Endothelial cell of umbilical vein (primary cell): Measurements from ENCODE around the gene OR9A2.

Source experiments
- CTCF ChIP-seq, 2 donors: IDR thresholded peaks; 1 replicate in 1 of 2; 2 replicates in 1 of 2; pipeline ENCODE4 v1.5.1; 2011; ENCODE audit warnings: low read length in 2 of 2, mild to moderate bottlenecking in 2 of 2, moderate library complexity in 2 of 2, control low read depth in 1 of 2, inconsistent platforms in 1 of 2, low read depth in 1 of 2; ENCODE audit not compliant: insufficient read depth in 1 of 2; ENCODE audit errors: extremely low read depth in 1 of 2
- EZH2 ChIP-seq: IDR thresholded peaks from 2 replicates; pipeline ENCODE4 v1.6.1; 2012; ENCODE audit warnings: borderline replicate concordance, low read depth, mild to moderate bottlenecking, moderate library complexity, low read length, inconsistent platforms; ENCODE audit not compliant: severe bottlenecking
- POLR2A ChIP-seq: IDR thresholded peaks from 2 replicates; pipeline ENCODE4 v1.6.1; 2012; ENCODE audit warnings: low read depth, mild to moderate bottlenecking, control low read depth, low read length
- POLR2AphosphoS5 ChIP-seq: IDR thresholded peaks from 2 replicates; pipeline ENCODE4 v1.6.1; 2012; ENCODE audit warnings: low read depth, mild to moderate bottlenecking, control low read depth, low read length, moderate library complexity; ENCODE audit not compliant: insufficient read depth

DNA sequence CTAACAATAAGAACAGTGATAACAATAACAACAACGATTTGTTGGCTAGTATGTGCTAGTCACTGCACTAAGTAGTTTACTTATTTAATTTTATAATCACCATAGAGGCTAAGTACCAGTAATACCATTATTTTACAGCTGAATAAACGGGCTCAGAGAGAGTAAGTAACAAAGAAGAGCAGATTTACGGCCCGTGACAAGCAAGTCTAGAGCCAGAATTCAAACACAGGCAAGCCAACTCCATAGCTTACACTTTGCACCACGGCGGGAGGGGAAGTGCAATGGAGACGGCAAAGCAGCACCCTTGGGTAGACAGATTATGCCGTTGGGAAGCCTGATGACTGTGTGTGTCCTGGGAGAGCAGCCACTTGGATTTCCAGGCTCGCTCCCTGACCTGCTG, 24.0 kb upstream of the OR9A2 start:
- no peak for TF ChIP-seq POLR2A
- TF ChIP-seq EZH2, result no peak
- TF ChIP-seq CTCF (IDR thresholded peaks at IDR 0.05; ENCODE audit: extremely low read depth in 1 of 2, insufficient read depth in 1 of 2, low read depth in 1 of 2, low read length in 2 of 2), result no peak
- no peak for TF ChIP-seq POLR2AphosphoS5
